ENCODE results near the gene TEDDM1.

The TEDDM1 gene

DNA sequence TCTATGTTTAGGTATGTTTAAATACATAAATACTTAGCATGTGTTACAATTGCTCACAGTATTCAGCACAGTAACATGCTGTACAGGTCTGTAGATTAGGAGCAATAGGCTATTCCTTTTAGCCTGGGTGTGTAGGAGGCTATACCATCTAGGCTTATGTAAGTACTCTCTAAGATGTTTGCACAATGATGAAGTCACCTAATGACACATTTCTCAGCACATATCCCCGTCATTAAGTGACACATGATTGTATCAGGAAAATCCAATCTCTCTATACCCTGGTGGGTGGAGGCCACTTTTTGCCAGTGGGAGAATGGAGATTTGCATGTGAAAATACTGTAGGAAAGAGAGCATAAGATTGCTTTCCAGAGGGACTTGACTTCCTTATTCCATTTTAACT is 5.5 kb upstream of the TEDDM1 start:
- no peak for DNase-seq

DNA sequence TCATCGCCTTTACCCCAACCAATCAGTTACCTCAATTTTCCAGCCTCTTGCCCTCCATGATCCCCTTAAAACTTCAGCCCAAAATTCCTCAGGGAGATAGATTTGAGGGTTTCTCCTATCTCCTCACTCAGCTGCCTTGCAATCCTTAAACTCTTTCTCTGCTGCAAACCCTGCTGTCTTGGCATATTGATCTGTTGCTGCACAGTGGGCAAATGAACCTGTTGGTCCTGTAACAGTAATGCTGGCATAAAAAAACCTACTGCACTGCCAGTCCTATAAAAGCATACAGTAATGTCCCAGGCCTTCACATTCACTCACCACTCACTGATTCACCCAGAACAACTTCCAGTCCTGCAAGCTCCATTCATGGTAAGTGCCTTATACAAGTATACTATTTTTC is 5.1 kb upstream of the TEDDM1 start:
- DNase-seq = no peak

DNA sequence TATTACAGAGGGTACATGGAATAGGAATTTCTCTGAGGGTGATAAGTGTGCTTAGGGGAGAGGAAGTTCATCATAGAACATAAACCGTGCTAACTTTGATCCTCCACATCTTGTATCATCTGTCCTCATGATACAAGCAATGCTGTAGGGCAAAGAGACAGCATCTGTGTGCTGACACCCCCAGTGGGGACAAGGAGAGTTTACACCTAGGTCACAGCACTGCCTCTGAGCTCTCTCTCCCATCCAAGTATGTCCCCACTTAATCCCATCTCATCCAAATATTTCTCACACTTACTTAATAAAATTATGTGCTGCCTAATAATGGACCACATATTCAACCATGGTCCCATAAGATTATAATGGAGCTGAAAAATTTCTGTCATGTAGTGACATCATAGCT is 4.3 kb upstream of the TEDDM1 start:
- no peak for DNase-seq

DNA sequence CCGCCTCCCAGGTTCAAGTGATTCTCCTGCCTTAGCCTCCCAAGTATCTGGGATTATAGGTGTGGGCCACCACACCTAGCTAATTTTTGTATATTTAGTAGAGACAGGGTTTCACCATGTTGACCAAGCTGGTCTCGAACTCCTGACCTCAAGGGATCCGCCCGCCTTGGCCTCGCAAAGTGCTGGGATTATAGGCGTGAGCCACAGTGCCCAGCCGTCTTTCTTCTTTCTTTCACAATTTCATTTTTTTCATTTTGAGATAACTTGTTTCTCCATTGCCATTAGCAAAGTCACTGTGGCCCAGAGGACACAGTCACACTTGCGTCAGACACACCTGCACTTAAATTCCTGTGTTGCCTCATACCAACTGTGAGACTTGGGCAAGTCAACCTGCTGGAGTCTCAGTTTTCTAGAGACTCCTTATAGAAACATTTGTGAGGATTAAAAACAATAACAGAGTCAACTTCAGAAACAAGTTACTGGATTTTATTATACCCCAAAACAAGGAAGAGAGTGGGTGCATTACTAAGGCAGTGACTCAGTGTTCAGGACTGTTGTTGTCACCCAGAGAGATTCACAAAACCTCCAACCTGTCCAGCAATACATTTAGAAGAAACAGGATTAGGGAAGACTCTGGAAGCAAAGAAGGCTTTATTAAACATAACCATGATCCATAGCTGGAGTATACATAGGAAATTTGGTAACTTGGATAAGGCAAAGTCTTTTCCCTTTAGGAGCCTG is 2.6 kb downstream of the TEDDM1 start:
- DNase-seq = no peak

DNA sequence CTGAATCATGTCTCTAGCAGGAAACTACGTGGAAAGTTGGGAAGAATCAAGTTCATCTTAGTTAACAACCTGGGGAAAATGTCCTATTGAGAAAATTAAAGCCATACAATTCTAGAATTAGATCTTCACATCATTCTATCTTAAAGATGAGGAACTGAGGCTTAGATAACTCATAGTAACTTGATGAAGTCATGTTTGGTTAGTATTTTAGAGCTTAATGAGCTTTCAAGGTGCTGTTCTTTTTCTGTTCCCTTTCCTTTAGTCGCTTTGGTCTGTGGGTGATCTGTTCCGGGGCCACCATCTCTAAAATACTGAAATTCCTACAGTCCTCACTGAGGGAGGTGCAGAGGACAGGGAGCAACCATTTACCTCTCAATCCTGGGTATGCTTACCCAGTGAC is 4.6 kb downstream of the TEDDM1 start:
- DNase-seq = no peak

DNA sequence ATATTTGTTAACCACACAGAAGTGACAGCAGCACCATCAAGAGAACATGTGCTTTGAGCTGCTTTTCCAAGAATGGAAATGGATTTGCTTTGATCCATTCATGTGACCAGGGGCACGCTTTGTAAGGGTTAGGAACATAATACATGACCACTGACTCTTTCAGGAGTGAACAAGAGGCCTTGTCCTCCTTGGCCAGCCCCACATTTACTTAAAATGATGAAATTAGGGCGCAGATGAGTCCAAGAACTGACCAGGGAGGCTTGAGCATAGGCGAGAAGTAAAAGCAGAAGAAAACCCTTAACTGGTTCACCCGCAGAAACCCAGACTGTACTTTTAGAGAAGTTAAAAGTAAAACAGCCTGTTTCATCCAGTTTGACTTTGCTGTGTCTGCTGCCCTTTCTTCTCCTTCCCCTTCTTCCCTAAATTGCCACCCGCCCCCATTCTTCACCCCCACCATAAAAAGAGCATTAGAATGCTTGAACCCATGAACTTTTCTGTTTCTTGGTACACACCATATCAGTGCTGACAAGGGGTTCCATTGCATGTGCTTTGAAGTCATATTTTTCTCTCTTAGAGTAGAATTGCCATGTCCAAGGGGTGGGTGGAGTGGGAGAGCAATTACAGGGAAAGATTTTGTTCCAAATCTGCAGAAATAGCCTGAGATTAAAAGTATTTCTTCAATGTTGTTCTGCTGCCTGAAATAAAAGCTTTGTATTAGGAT is 6.3 kb downstream of the TEDDM1 start:
- DNase-seq = no peak

DNA sequence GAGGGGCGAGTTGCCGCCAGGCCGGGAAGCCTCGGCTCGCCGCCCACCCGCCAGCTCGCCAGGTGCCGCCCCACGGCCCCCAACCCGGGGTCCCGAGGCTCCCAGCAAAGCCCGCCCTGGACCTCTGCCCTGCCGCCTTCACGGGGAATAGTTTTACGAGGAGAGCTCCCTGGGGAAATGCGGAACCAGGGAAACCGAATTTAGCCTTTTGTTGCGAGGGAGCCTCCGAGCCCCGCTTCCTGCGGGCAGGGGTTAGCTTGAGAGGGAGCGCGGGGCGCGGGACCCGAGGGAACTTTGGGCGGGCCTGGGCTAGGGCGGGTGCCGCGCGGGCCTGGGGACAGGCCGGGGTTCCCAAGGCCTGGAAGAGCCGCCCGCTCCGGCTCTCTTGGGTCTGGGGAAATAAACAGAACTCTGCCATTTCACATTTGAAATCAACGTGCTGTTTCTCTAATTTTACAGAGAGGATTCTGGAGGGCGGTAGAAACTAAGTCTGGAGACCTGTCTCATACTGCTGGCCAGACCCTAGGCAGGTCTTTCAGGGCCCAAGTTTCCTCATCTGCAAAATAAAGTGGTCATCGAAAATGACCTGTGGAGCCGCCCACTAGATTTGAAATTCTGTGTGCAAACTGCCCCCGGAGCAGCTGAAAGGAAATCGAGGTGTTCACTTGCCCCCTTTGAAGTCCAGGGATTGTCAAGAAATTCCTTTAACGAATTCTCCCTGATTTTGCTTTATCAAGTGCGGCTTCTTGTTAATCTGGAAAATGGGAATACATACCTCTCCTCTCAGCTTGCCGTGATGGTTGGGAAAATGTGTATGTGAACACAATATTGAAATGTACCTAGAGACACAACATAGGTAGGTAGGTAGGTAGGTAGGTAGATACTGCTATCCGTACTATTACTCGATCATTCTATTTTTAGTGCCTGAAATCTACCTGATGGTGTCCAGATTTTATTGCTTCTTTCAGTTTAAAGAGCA is 8.1 kb downstream of the TEDDM1 start:
- DNase-seq = peak in 3 of 6 experiments; percentile 29 to 56 (median 52)

DNA sequence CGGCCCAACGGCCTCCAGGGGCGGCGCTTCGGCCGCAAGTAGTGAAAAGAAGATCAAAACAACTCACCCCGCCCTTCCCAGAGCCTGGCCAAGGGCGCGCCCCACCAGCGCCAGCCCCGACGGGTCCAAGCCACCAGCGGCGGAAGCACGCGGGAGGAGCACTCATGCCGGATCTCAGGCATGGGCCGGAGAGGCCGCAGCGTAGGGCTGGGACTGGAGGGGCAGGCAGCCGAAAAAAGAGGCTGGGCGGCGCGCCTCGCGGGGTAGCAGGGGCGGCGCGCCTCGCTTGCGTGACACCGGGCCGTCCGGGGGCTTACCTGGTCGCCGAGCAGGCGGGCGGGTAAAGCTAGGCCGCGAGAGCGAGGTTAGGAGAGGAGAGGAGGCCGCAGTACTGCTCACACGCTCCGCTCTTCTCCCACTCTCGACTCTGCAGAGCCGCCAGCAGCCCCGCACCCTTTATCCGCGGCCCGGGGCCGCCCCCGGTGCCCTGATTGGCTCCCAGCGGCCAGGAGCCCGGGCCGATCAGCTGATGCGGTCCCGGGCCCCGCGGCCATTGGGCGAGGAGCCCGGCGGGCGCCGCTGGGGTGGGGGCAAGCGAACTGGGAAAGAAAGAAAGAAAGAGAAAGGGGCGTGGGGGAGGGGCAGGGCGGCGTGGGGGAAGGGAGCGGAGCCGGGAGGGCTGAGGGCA is 9.0 kb downstream of the TEDDM1 start, which contains the start of gene GLUL:
GLUL (minus strand) TSS at position 429 of the 688 bp plus-strand sequence. CDS start 3,053 bp downstream, outside the sequence.
- peak; percentile 40 to 79 (median 56) for DNase-seq

DNA sequence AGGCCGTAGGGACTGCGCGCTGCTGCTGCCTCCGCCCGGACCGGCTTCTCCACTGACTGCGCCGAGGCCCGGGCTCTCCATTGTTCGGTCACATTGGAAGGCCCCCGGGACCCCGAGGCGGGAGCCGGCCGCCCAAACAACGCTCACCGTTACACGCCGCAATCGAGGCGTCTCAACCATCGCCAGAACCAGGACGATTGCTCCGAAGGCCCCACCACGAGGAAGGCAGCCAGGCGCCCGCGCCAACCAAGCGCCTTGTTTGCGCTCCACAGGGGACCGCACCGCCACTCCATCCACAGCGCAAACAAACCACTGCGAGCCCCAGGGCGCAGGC is 9.5 kb downstream of the TEDDM1 start:
- peak in 2 of 6 experiments; percentile 45 to 64 for DNase-seq

DNA sequence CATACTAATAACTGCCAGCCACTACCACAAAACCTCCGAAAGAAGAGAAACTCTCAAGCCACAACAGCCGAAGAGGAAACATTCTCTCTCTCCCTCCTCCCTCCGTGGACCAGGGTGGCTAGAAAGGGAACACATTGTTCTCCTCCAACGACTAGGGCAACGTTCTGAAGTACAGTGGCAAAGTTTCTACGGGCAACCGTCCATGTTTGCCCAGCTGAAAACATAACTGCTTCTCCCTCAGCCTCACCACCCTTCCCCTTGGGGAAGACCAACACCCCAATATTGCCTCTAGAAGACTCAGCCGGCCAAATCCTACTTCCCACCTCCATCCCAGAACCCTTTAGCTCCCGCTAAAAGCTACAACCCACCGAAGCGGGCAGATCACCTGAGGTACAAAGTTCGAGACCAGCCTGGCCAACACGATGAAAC is 10.8 kb downstream of the TEDDM1 start:
- DNase-seq = no peak

DNA sequence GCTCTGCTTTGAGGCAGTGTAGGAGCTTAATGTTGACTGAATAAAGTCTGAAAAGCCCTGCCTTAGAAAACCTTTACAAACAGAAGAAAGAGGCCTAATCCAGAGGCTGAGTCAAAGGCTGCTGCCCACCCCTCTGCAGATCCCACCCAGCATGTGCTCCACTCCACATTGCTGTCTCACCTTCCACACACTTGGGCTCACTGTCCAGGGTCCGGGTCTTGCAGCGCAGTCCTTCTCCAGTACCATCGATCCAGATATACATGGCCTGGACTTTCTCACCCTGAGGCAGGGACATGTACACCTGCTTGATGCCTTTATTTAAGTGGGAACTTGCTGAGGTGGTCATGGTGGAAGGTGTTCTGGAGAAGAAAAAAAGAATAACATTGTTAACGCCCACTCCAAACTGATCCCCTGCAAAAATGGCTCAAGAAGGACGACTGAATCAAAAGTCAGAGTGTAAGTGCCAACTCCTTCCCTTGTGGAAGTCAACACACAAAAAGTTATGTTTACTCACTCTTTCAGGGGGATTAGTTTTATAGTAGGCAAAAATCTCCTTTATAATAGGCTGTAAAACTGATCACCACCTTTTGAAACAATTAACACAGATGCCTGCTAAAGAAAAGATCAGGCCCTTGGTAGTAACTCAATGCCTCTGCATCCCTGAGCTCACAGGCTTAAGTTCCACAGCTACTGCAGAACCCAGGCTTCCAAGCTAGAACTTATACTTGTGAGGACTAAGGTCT is 11.9 kb downstream of the TEDDM1 start:
- no peak for DNase-seq

DNA sequence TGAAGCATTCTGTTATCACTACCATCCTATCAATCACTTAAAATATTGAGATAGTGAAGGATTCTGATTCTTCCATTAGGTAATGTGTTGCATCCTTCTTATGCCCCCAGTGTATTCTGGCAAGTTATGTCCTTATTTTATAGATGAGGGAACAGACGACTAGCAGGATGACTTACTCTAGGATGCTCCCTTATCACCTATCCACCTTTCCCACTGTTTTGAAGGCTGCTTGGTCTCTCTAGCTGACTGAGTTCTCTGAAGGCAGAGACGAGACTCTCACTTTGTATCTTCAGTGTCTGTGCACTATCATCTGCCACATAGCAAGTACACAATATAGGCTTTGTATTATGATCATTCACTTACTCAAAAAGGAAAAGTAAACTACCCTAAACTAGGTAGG is 12.9 kb downstream of the TEDDM1 start:
- no peak for DNase-seq

DNA sequence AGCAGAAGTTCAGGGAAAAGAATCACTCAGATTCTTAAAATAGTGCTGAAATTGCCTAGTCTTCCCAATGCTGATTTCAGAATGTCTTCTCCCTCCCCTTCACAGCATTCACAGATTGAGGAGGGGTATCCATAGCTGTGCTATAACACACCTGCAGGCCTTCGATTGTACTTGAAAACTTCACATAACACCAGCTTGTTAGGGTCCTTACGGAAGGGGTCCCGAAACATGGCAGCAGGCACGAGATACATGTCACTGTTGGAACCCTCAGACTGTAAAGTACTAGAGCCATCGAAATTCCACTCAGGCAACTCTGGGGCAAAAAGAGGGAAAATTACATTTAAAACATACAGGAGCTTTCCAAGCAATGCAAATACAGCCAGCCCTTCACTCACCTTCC is 13.5 kb downstream of the TEDDM1 start:
- DNase-seq = no peak

DNA sequence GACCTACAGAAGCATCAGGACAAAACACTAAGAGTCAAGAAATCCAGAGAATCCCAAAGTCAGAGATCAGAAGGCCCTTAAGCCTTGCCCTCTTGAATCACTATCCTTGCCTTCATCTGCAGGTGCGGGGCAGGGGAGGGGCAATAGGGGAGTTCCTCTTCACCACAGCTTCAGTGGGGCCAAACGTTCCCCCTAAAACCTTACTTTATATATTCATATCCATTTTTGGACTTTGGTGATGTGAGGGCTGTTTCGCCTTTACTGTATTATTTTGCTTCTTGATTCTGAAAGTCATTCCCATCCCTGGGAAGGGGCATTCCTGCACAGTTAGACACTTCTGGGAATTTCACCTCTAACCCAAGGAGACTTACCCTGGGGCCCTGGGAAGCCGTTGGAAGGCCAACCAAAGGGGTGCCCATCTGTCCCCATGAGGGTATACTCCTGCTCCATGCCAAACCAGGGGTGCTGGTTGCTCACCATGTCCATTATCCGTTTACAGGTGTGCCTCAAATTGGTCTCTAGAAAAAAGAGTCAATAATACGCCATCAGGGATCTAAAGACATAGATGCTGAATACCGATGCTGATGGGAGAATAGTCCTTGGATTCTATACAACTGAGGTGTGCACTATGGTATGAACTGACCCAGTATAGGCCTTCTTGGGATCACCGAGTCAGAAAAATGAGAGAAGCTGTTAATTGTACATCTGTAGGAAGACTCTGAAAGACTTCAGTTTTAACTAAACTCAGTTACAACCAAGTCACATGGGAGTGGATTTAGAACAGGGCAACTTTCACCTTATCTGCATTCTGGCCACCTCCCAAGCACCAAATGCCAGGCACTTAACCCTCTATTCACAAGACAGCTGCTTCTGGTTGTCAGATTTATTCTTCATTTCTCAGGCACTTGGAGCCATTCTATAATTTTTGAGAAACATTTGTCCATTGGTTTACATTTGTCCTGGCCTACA is 14.3 kb downstream of the TEDDM1 start:
- no peak for DNase-seq

DNA sequence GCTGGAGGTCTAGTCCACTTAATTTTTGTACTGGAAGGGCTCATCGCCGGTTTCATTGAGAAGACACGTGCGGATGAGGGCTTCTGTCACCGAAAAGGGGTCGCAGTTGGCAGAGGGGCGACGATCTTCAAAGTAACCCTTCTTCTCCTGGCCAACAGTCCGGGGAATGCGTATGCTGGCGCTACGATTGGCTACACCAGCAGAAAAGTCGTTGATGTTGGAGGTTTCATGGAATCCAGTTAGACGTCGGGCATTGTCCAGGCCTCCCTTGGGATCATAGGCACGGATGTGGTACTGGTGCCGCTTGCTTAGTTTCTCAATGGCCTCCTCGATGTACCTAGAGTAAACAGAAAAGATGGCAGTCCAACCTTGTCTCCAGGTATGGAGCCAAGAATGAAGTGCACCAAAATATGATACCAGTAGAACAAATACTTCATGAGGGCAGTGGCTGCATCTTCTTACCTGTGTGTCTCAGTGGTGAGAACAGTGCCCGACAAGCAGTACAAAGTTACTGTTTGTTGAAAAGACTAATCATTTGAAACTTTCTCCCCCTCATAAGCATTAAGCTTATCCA is 16.0 kb downstream of the TEDDM1 start:
- no peak for DNase-seq

DNA sequence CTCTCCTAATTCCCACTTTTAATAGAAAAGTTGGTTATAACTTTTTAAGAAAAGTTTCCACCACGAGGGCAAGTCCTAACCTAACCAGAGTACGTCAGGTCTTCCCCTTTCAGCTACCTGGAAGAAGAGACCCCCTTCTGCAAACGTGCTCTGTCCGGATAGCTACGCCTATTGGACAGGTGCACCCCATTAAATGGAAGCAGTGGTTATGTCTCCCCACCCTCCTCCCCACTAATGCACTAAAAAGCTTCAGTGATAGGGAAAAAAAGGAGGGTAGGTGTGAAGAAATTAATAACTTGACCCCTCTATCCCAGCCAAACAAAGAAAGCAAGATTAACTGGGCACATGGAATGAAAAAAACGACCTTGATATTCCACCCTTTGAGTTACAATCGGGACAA is 16.5 kb downstream of the TEDDM1 start:
- no peak for DNase-seq

DNA sequence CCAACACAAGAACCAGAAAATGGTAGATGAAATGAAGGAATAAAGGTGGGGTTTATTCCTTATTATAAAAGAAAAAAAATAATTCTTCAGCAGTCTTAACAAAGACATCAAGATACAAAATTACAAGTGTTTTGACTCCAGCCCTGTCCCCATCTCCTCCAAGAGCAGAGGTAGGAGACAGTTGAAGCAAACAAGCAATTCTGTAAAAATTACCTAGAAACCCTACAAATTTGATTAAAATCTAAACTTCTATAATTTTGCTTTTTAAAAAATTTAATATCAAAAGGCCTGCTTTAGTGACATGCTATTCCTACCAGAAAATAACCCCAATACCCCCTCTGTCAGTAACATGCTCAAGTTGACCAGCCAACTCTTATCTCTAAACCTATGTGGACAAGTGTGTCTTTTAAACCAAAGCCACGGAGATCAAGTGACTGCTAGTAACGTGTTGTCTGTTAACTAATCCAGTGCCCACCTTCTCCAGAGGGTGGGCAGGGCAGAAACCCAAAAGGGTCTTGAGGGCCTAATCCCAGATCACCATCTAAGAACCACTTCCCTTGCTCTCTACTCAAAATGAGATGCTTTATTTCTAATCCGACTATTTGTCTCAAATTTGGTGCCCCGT is 17.3 kb downstream of the TEDDM1 start:
- no peak for DNase-seq

DNA sequence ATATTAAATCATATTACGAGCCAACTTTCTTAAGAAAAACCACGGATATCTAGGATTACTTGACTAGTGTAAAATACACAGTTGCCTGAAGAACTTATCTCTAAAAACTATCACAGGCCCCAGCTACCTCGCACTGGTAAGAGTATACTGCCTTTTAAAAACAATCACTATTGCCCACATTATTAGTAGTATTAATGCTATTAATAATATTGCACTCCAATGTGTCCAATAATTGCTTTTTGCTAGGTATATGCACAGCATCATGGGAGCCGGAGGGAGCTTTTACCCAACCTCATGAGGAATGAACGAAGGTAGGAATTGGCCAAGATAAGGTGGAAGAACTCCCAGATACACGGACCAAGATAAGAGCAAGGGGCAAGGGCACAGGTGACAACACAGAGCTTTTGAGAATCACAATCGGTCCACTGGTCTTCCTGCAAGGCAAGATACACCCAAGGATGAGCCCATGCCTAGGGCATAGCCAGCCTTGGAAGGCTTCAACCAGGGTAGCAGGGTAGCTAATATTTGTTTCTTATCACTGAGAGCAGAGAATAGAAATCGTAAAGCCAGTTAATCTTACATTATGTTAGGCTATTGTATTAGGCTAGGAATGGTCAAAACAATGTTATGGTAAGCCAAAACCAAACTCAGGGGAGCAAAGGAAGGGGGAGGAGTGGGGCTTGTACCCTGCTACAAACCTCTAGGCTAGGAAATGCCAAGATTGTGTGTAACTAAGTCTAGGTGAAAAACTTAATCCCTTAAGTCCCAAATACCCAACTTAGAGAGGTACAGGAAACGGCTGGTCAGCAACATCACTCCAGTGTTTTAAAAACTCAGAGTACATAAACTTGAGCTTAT is 18.3 kb downstream of the TEDDM1 start:
- no peak for DNase-seq

DNA sequence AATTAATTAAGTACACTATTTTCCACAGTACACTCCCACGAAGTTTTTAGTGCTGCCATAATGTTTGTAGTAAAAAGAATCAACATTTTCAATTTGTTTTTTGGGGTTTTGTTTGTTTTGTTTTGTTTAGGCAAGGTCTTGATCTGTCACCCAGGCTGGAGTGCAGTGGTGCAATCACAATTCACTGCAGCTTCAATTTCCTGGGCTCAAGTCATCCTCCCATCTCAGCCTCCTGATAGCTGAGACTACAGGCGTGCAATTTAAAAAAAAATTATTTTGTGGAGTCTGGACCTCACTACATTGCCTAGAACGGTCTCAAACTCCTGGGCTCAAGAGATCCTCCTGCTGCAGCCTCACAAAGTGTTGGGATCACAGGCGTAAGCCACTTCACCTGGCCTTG is 20.3 kb downstream of the TEDDM1 start:
- no peak for DNase-seq

All from stimulated activated naive CD4-positive, alpha-beta T cell (primary cell).